Lower leg skin (tissue), 3 donors: ENCODE results near the gene GTSE1.

ENCODE experiments used
- POLR2A ChIP-seq, 2 donors: fragments of 450-650 bp; IDR thresholded peaks; one replicate each; pipeline ENCODE4 v1.6.1; 2016 to 2017; ENCODE audit warnings: antibody characterized with exemption in 2 of 2, mild to moderate bottlenecking in 1 of 2, moderate library complexity in 1 of 2
- TF ChIP-seq, protein P1 (sequence below), 3 donors: fragments of 450-650 bp; IDR thresholded peaks; one replicate each; pipeline ENCODE4 v1.5.1; 2016; ENCODE audit warnings: antibody characterized with exemption in 3 of 3, mild to moderate bottlenecking in 3 of 3, moderate library complexity in 2 of 3

DNA sequence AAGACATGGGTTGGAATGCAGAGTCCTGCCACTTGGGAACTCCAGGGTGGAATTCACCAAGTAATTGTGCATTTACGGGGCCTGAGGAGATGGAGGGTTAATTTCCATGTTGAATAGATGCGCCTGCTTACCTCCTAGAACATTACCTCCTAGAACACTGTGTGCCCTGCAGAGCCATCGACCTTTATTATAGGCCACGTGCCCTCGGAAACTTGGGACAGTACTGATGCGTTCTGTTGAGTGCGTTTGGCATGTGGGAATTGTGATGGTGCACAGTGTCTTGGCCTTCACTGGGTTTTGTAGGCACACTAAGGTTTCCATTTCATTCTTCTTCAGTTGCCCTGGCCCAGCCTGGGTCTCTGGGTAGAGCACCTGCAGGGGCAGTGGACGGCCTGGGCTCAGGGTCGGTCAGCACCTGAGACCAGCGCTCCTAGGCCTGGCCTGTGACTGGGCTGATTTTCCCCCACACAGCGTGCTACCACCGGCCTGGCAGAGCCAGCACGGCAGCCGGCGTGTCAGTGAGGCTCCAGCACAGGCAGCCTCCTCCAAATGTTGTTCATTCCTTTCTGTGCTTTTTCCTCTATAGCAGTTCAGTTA is 51.5 kb downstream of the GTSE1 start:
- no peak for TF ChIP-seq POLR2A (IDR thresholded peaks at IDR 0.05)
- TF ChIP-seq, protein P1, sequence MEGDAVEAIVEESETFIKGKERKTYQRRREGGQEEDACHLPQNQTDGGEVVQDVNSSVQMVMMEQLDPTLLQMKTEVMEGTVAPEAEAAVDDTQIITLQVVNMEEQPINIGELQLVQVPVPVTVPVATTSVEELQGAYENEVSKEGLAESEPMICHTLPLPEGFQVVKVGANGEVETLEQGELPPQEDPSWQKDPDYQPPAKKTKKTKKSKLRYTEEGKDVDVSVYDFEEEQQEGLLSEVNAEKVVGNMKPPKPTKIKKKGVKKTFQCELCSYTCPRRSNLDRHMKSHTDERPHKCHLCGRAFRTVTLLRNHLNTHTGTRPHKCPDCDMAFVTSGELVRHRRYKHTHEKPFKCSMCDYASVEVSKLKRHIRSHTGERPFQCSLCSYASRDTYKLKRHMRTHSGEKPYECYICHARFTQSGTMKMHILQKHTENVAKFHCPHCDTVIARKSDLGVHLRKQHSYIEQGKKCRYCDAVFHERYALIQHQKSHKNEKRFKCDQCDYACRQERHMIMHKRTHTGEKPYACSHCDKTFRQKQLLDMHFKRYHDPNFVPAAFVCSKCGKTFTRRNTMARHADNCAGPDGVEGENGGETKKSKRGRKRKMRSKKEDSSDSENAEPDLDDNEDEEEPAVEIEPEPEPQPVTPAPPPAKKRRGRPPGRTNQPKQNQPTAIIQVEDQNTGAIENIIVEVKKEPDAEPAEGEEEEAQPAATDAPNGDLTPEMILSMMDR (IDR thresholded peaks at IDR 0.05): no peak
